GM12864 (cell line): ENCODE measurements around the gene PPEF2.

Experiments
- DNase-seq: peaks from one replicate; pipeline ENCODE4 v3.0.0-alpha.2; 2011; ENCODE audit warnings: low read depth
- H3K4me3 ChIP-seq: 2 replicates; pipeline ENCODE4 v1.5.1; 2011; ENCODE audit warnings: mild to moderate bottlenecking, low read depth, low read length, control low read depth
- CTCF ChIP-seq: IDR thresholded peaks from 2 replicates; pipeline ENCODE4 v1.5.1; 2011; ENCODE audit warnings: low read depth, mild to moderate bottlenecking, moderate library complexity, low read length, control low read depth, inconsistent platforms; ENCODE audit errors: missing control alignments

Gene PPEF2

GRCh38 chr4:75878246-75878756 is 24.0 kb downstream of the PPEF2 start:
- DNase-seq: no peak
- no peak overlapping the region for H3K4me3 ChIP-seq
- no peak for TF ChIP-seq CTCF

GRCh38 chr4:75876218-75876617 is 26.0 kb downstream of the PPEF2 start:
- DNase-seq: no peak
- TF ChIP-seq CTCF: no peak
- H3K4me3 ChIP-seq: no peak overlapping the region

- DNase-seq: no peak
- no peak for TF ChIP-seq CTCF
- H3K4me3 ChIP-seq: no peak overlapping the region
Measured at GRCh38 chr4:75869100-75869499, 33.2 kb downstream of the PPEF2 start.

- TF ChIP-seq CTCF: no peak
- DNase-seq: no peak
- no peak overlapping the region for H3K4me3 ChIP-seq
Measured at GRCh38 chr4:75867130-75867529, 35.1 kb downstream of the PPEF2 start.

- no peak overlapping the region for H3K4me3 ChIP-seq
- DNase-seq: no peak
- TF ChIP-seq CTCF: no peak
Measured at GRCh38 chr4:75860606-75861005, 41.6 kb downstream of the PPEF2 start.

- TF ChIP-seq CTCF: no peak
- H3K4me3 ChIP-seq: no peak overlapping the region
- no peak for DNase-seq
Measured at GRCh38 chr4:75858721-75859120, 43.5 kb downstream of the PPEF2 start.

GRCh38 chr4:75849461-75849860 is 52.8 kb downstream of the PPEF2 start:
- H3K4me3 ChIP-seq: no peak overlapping the region
- DNase-seq: no peak
- TF ChIP-seq CTCF: no peak
